Loucy (cell line): ENCODE measurements around the gene RPE65.

Experiments used
- CTCF ChIP-seq: fragments of 200-600 bp; sonication (generic); conservative IDR thresholded peaks from 2 replicates; pipeline ENCODE4 v1.5.1; 2014; ENCODE audit warnings: mild to moderate bottlenecking, antibody characterized with exemption, low read length
- EZH2phosphoT487 ChIP-seq: fragments of 200-600 bp; IDR thresholded peaks from 2 replicates; pipeline ENCODE4 v1.6.1; 2018; ENCODE audit warnings: antibody characterized with exemption, mild to moderate bottlenecking, moderate library complexity, borderline replicate concordance

GRCh38 chr1:68497358-68497698 lies 47.6 kb upstream of the RPE65 start:
- TF ChIP-seq CTCF (no peak), EZH2phosphoT487 (no peak)
